GM10266 (cell line): ENCODE measurements around the gene OR2A42.
"Not testable (repeated sequence)": the region's sequence is repeated elsewhere in the genome, so short reads cannot be mapped to it uniquely, and the experiment has no call there.

Source experiments
- DNase-seq: peaks from one replicate; pipeline ENCODE4 v3.0.0; 2012; ENCODE audit errors: extremely low spot score
- CTCF ChIP-seq: IDR thresholded peaks from 2 replicates; pipeline ENCODE4 v1.5.1; 2012; ENCODE audit warnings: mild to moderate bottlenecking, low read depth; ENCODE audit not compliant: control insufficient read depth, insufficient read depth; ENCODE audit errors: missing control alignments

OR2A42 gene

GRCh38 chr7:144178380-144179164, 60.8 kb downstream of the OR2A42 start:
- peak; percentile 52 for TF ChIP-seq CTCF
- DNase-seq: not testable (repeated sequence)
